Lower leg skin (tissue), 4 donors: ENCODE results near the gene OLIG2. TPM values are rescaled to one million over a fixed set of nuclear protein-coding genes. Genes with fewer than 3 reads are reported as not detected.

ENCODE experiments used
- DNase-seq, 2 donors: peaks; one replicate each; pipeline ENCODE4 v3.0.0-alpha.2; 2019; ENCODE audit warnings: low spot score in 2 of 2
- H3K4me3 ChIP-seq: fragments of 200-600 bp; sonication (generic); 2 replicates; pipeline ENCODE4 v1.5.1; 2017; ENCODE audit warnings: mild to moderate bottlenecking, low read depth; ENCODE audit not compliant: poor library complexity, severe bottlenecking
- POLR2A ChIP-seq, 2 donors: fragments of 450-650 bp; IDR thresholded peaks; one replicate each; pipeline ENCODE4 v1.6.1; 2016 to 2017; ENCODE audit warnings: antibody characterized with exemption in 2 of 2, mild to moderate bottlenecking in 1 of 2, moderate library complexity in 1 of 2
- WGBS, 2 donors: methylation state at CpG; one replicate each; pipeline ENCODE4 v1.1.5; 2018; 5-methylcytosine and 5-hydroxymethylcytosine counted together
- intact Hi-C: fragments of 100-400 bp; cut with DNase I; formaldehyde crosslinking; loops from one replicate; pipeline ENCODE4 v1.15.0; 2023; ENCODE audit warnings: low total_unique reads
- total RNA-seq, 4 donors: library from RNA; depleted of rRNA; stranded (reverse); fragments of >200 nt; gene quantifications; one replicate each; pipeline ENCODE4 v1.1.0, GENCODE V29; 2016
- TF ChIP-seq, protein P1 (sequence below), 3 donors: fragments of 450-650 bp; IDR thresholded peaks; one replicate each; pipeline ENCODE4 v1.5.1; 2016; ENCODE audit warnings: antibody characterized with exemption in 3 of 3, mild to moderate bottlenecking in 3 of 3, moderate library complexity in 2 of 3

Gene OLIG2
- total RNA-seq, 4 donors from 2014 or later, result not detected

DNA sequence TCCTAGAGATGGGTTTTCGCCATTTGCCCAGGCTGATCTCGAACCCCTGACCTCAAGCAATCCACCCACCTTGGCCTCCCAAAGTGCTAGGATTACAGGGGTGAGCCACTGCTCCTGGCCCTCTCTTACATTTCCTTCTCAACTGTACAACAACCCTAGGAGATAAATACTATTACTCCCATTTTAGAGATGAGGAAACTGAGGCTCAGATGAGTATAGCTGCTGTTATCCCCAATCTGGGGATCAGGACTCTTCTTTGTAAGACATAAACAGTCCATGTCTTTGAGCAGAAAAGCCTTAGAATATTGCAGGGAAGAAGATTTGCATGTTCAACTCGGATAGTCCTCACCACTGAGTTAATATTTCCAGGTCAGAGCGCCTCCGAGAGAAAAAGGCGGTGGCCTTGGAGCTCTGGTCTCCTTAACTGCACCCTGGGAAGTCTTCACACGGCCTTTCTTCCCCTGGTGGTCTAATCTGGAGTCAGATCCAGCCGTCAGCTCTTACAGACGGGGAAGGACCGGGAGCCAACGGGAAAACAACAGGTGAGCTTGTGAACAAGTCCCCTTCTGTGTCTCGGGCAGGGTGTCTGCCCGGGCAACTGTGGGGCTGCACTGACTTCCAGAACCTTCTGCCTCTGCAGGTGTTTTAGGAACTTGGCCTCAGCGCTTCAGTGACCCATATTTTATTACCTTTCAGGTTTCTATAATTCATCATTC lies 38.3 kb downstream of the OLIG2 start:
- no peak overlapping the region for H3K4me3 ChIP-seq
- TF ChIP-seq, protein P1, sequence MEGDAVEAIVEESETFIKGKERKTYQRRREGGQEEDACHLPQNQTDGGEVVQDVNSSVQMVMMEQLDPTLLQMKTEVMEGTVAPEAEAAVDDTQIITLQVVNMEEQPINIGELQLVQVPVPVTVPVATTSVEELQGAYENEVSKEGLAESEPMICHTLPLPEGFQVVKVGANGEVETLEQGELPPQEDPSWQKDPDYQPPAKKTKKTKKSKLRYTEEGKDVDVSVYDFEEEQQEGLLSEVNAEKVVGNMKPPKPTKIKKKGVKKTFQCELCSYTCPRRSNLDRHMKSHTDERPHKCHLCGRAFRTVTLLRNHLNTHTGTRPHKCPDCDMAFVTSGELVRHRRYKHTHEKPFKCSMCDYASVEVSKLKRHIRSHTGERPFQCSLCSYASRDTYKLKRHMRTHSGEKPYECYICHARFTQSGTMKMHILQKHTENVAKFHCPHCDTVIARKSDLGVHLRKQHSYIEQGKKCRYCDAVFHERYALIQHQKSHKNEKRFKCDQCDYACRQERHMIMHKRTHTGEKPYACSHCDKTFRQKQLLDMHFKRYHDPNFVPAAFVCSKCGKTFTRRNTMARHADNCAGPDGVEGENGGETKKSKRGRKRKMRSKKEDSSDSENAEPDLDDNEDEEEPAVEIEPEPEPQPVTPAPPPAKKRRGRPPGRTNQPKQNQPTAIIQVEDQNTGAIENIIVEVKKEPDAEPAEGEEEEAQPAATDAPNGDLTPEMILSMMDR (IDR thresholded peaks at IDR 0.05), result no peak
- TF ChIP-seq POLR2A (IDR thresholded peaks at IDR 0.05), result no peak
- 33 to 47% methylated on average over 14 of the region's 14 CpGs for WGBS, 2 donors

DNA sequence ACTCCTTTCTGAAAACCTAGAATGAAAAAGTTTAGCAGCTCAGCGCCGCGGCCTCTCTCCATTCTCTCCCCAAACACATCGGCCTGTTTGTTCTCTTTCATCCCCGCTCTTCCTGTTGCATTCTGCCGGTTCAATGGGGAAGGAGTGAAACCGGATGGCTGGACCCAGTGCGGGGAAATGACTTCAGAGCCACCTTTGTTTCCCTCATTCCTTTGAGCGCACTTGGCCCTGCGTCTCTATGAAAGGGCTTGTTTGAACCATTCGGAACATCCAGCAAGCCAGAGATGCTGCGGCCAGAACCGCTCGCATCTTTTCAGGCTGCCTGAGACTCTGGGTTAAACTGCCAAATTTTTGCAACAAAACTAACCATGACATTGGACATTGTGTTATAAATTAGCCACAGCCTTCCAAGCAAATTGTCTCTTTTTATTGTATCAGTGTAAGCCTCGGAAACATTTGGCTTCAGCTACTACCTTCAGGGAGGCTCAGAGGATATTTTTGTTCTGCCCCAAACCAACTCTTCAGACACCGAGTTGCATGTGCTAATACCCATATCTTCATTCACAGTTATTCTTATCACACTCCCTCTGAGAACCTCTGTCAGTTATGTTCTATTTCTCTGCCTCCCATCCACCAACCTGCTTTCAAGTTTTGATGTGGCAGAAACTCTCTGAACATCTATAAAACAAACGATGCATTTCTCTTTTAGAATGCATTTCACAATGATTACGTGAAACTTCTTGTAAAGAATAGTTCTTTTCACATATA lies 39.1 kb downstream of the OLIG2 start:
- H3K4me3 ChIP-seq, result no peak overlapping the region
- intact Hi-C loops, result no loop called here
- no peak for TF ChIP-seq POLR2A (IDR thresholded peaks at IDR 0.05)
- TF ChIP-seq, protein P1 (IDR thresholded peaks at IDR 0.05), result no peak
- WGBS, 2 donors, result 30 to 38% methylated on average over 18 of the region's 18 CpGs
- no peak for DNase-seq

More for the DNA sequence above, 38.3 kb downstream of the OLIG2 start:
- no peak for DNase-seq
- intact Hi-C loops, result no loop called here

DNA sequence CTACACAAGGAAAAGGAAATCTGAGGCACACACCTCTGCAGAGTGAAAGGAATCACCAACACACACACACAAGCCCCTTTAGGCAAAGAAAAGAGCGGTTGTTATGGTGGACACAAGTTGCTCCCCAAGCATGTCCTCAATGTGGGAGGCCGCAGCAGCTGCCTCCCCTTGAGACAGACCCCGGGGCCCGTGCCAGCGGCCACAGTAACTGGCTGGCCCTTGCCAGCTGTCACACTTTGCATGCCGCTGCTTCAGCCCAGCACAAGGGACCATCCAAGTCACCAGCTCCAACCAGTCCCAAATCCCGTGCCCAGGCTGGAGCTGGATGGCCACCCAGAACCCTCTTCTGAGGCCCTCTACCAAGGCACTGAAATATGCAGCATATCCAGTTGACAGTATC lies 41.3 kb downstream of the OLIG2 start:
- no peak for DNase-seq
- TF ChIP-seq POLR2A (IDR thresholded peaks at IDR 0.05), result no peak
- TF ChIP-seq, protein P1 (IDR thresholded peaks at IDR 0.05), result no peak
- H3K4me3 ChIP-seq, result no peak overlapping the region
- 86 to 90% methylated on average over 7 of the region's 7 CpGs for WGBS, 2 donors
- intact Hi-C loops, result no loop called here

DNA sequence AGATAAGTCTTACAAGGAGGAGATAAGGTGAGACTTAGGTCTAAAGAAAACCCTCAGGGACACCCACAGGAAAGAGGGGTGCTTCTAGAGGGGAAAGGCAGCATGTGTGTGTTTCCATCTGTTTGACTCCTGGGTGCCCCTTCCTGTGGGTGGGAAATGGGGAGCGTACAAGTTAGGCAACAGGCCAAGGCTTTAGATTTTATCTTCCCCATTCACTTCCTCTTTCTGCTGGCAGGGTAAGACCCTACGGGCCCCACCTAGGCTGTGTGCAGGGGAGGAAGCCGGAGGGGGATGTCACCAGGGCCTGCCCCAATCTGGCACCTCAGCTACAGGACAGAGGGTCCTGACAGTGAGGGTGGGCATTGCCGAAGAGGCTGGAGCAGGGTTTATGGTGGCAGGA lies 41.7 kb downstream of the OLIG2 start:
- TF ChIP-seq, protein P1 (IDR thresholded peaks at IDR 0.05), result no peak
- TF ChIP-seq POLR2A (IDR thresholded peaks at IDR 0.05), result no peak
- intact Hi-C loops, result no loop called here
- H3K4me3 ChIP-seq, result no peak overlapping the region
- 35 to 52% methylated on average over 4 of the region's 4 CpGs for WGBS, 2 donors
- no peak for DNase-seq

DNA sequence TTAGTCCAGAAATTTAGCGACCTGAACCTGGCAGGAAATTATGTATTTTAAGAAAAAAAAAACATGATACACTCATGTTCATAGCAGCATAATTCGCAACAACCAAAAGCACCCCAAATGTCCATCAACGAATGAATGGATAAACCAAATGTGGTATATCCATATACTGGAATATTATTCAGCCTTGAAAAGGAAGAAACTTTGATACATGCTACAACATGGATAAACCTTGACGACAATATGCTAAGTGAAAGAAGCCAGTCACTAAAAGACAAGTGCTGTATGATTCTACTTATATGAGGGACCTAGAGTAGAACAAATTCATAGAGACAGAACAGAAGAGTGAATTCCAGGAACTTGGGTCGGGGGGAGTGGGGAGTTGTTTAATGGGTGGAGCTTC lies 43.5 kb downstream of the OLIG2 start:
- TF ChIP-seq POLR2A (IDR thresholded peaks at IDR 0.05), result no peak
- TF ChIP-seq, protein P1 (IDR thresholded peaks at IDR 0.05), result no peak

More for the DNA sequence above, 43.5 kb downstream of the OLIG2 start:
- DNase-seq, result no peak
- no peak overlapping the region for H3K4me3 ChIP-seq
- WGBS, 2 donors, result 69 to 71% methylated on average over 5 of the region's 5 CpGs
- intact Hi-C loops, result no loop called here
